Hippocampal formation (tissue), 2 donors: Measurements from ENCODE around the gene ATL2.
"Not testable (repeated sequence)": the region's sequence is repeated elsewhere in the genome, so short reads cannot be mapped to it uniquely, and the experiment has no call there.

Experiments used
- DNase-seq, 2 donors: peaks; one replicate each; lab custom pipeline; 2025; lab: John Stamatoyannopoulos, UW

ATL2 gene

DNA sequence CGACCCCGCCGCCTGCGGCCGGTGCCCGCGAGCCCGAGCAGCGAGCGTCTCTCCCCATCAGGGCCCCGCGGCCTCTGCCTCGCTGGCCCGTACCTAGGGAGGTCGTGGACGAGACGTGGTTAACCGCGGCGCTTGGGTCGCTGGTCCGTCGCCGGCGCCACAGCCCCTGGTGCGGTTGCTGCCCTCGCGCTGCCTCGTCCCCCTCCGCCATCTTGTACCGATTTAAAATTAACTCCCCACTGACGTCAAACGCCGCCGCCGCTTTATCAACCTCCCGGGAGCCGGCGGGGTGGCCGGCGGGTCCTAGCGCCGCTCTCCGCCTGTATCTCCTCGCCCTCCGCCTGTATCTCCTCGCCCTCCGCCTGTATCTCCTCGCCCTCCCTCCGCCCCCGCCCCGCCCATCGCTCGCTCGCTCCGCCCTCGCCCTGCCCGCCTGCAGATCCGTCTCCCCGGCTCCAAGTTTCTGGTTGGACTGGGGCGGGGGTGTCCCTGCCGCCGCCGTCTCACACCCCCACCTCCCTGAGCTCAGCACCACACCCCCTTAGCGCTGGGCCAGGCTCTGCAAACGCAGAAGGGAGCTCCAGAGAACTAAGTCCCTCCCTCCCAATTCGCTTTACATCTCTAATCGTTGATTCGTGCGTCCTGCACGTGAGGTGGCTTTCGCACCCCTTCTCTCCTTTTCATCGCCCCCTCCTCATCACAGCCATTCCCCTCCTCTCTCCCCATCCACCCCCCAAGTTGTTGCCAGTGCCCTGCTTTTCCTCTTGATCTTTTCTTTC lies at the start of gene ATL2:
Gene ATL2 (minus strand): TSS at position 224 of the 779 bp plus-strand sequence. CDS start 13 bp downstream, at position 211.
- DNase-seq, result peak; percentile 89 to 96

DNA sequence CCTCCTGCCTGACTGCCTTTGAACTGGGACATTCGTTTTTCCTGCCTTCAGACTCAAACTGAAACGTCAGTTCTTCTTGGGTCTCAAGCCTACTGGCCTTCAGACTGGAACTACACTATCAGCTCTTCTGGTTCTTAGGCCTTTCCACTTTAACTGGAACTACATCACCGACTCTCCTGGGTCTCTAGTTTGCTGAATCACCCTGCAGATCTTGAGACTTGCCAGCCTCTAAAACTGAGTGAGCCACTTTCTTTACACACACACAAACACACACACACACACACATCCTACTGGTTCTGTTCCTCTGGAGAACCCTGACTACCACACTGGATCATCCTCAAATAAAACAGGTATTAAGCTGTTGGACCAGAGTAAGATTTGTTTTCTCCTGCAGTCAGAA lies 46.7 kb upstream of the ATL2 start:
- no peak for DNase-seq

DNA sequence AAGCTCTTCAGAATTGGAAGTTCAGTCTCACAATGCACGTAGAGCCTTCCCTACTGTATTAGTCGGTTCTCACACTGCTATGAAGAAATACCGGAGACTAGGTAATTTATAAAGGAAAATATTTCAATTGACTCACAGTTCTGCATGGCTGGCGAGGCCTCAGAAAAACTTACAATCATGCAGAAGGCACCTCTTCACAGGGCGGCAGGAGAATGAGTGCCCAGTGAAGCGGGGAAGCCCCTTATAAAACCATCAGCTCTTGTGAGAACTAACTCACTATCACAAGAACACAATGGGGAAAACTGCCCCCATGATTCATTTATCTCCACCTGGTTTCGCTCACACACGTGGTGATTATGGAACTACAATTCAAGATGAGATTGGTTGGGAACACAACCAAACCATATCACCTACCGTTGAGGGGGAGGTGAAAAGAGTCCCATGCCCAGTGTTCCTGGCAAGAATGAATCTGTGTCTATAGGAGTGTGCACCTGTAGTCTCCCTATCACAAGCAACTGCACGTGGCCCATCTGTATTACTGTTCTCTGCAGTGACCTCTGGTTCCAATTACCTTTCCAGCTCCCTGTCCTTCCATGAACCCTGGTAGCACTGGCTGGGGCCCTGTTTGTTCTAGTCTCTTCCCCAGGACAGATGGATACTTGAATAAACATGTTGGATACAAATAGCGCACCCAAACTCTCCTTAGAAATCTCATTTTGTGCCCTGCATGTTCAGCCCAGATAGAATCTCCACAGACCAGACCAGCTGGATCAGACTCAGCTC lies 44.4 kb upstream of the ATL2 start:
- DNase-seq, result no peak

- no peak for DNase-seq
Measured at GRCh38 chr2:38419499-38419898, 42.4 kb upstream of the ATL2 start.

DNA sequence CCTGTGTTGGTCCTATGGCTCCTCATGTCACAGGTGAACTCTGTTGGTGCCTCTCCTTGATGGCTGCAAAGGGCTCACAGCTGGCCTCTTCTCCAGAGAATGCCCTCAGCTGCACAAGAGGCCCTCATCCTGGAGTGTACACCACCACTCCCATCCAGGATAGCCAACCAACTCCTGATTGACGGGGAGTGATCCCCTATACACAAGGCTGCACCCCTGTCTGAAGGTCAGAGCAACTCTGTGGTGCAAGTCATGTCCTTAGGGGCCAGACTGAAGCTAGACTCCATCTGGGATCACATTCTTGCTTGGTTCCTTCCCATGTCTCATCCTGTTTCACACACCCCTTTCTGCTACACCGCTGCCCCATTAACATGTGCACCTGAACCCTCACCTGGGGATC lies 41.7 kb upstream of the ATL2 start:
- DNase-seq, result no peak

- DNase-seq, result no peak
Measured at GRCh38 chr2:38417745-38418689, 40.9 kb upstream of the ATL2 start.

DNA sequence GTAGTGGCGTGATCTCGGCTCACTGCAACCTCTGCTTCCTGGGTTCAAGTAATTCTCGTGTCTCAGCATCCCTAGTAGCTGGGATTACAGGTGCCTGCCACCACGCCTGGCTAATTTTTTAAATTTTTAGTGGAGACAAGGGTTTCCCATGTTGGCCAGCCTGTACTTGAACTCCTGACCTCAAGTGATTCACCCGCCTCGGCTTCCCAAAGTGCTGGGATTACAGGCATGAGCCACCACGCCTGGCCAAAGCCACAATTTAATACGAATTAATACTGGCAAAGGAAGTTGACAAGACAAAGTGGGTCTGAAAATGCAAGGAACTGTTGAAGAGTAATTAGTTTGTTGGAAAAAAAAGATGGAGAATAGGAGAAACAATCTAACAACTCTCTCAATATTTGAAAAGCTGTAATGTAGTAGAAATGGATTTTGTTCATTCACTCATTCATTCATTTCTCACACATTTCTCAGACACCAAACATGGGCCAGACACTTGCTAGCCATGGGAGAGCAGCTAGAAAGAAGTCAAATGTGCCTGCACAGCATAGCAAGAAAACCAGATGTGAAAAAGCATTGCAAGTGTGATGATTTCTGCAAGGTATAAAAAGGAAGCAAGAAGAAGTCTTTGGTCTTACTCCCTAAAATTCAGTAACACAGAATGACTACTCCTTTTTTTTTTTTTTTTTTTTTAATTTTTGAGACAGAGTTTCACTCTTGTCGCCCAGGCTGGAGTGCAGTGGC lies 39.4 kb upstream of the ATL2 start:
- no peak for DNase-seq

DNA sequence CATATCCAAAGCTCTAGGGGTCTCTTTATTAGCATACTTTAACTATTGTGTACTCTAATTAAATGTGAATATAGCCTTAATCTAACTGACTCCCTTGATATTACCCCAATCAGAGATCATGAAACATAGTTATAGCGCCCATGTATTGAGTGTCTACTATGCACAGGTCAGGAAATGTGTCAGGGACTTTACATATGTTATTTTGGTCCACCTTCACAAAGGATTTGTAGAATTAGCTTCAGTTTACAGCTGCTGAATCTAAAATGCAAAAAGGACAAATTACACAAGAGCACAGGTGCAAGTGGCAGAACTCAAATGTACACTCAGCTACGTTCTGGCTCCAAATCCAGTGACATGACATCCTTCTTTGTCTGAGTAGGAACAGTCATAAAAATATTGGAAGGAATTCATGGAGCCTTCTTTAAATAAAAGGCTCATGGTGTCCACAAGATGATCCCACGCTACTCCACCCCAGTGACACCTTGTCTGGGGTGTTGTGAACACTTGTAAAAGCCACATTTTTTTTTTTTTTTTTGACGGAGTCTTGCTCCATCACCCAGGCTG lies 38.7 kb upstream of the ATL2 start:
- no peak for DNase-seq

- no peak for DNase-seq
Measured at GRCh38 chr2:38415023-38415422, 38.0 kb upstream of the ATL2 start.

GRCh38 chr2:38412235-38412871 lies 35.3 kb upstream of the ATL2 start:
- not testable (repeated sequence) for DNase-seq

DNA sequence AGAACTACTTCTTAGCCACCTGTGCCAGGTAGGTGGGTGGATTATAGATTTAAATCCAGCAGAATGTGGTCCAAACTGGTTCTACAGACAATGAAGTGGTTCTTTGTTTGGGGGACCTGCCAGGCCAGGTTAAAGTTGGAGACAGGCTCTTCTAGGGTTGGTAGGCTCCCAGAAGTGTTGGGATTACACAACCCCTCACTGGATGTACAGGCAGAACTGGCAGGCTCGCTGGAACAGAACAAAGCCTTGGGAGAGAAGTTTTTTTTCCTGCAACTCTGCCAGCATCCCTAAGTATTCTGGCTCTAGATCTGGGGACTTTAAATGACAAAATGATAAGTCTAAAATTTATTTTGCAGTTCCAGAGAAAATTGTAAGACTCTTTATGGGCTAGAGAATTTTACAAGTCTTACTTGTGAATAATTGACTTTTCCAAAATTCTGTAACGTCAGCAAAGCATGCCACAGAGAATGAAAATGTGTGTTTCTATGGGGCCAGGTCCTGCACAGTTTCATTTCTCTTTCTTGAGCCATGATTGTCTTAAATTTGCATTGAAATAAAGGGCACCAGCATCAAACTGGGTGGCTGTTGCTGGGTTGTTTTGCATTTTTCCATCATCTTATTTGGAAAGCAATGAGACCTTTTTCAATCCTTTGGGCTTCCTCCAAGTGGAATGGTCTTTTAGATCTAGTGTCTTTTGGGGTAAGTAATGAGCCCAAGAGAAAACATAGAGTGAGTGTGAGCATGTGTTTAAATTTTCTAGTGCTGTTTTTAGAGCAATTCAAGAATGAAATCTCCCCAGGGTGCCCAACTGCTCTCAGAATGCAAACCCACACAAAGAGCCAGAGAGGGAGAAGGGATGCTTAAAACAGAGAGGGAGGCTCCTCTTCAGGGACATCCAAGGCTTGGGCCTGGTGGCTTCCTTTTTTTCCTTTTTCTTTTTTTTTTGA lies 32.4 kb upstream of the ATL2 start:
- DNase-seq, result peak; percentile 6 to 40

DNA sequence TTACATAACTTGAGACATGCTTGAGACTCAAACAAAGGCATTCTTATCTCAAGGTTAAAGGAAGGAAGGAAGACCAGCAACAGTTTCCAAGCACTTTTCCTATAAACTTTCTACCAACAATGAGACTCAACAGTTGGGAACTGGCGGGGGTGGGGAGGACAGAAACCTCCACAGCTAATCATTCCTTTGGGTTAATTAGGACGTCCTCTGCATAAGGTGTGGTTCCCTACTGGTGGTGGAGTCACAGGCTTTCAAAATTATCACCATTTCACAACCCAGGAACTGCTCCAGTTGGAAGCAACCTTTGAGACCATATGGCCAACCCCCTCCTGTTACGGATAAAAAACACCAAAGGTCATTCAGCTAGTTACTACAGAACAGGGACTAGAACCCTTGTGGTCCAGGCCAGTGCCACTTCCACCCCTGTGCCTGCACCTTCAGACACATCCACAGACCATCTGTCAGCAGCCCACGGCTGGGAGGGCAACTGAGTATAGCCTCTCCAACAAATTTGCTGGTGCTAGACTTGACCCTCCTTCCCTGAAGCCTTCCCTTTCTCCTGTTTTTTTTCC lies 30.1 kb upstream of the ATL2 start:
- DNase-seq, result no peak

DNA sequence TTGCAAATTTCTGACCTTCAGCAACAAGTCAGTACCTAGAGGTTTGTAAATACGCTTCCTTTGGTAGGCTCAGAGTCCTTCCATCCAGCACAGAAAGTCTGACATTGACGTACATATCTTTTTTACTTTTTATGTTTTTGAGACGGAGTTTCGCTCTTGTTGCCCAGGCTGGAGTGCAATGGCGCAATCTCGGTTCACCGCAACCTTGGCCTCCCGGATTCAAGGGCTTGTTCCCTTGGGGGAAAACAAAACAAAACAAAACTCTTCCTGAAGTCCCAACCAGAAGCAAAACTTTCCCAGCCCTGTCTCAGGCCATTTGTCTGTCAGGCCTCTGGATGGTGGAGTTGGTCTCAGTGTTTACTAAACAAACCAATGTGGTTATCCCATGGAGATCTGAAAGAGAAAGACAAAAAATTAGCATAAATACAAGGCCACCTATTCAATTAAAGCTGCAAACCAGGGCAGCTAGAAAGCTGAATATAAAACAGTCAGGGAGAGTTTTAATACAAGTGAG lies 29.6 kb upstream of the ATL2 start:
- DNase-seq, result peak in 1 of 2 donors; percentile 4

DNA sequence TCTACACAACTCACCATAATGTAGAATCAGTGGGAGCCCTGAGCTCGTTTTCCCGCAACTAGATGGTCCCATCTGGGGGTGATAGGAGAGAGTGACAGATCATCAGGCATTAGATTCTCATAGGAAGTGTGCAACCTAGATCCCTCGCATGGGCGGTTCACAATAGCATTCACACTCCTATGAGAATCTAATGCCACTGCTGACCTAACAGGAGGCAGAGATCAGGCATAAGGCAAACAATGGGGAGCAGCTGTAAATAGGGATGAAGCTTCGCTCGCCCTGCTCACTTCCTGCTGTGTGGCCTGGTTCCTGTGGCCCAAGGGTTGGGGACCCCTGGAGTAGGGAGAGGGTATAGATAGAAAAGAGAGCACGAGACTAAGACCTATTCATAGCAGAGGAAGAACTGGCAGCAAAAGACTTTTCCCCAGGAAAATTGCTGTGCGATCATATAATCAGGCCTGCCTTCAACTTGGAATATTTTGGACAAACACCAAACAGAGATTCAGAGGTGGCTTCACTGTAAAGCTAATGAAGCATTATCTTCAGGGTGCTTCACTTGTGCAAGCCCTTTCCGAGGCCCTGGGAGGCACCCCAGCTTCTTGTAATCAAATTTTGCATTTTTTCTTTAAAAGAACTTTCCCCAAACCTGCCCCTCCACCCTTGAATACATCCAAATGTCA lies 29.0 kb upstream of the ATL2 start:
- DNase-seq, result no peak

GRCh38 chr2:38400513-38400912 lies 23.4 kb upstream of the ATL2 start:
- DNase-seq, result no peak

- no peak for DNase-seq
Measured at GRCh38 chr2:38398739-38399138, 21.7 kb upstream of the ATL2 start.

DNA sequence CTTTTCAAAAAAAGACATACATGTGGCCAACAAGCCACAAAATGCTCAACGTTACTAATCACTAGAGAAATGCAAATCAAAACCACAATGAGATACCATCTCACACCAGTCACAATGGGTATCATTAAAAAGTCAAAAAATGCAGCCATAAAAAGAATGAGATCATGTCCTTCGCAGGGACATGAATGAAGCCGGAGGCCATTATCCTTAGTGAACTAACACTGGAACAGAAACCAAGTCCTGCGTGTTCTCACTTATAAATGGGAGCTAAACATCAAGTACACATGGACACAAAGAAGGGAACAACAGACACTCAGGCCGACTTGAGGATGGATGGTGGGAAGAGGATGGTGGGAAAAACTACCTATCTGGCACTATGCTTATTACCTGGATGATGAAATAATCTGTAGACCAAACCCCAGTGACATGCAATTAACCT lies 17.8 kb upstream of the ATL2 start:
- DNase-seq, result no peak

DNA sequence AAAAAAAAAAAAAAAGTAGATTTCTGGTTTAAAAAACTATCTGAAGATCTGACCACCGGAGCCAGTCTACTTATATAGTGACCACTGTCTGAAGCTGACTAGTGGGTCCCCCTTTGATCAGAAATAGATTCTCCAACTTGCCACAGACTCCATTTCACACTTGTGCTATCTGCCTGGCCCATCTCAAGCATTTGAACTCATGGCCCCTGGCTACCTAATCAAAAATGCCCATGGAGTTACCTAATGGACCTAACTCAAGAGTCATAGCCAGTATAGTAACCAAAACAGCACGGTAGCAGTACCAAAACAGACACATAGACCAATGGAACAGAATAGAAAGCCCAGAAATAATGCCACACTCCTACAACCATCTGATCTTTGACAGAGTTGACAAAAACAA lies 17.0 kb upstream of the ATL2 start:
- no peak for DNase-seq
